GM19099 (cell line): ENCODE results near the gene IGFLR1.

Experiments
- POLR2A ChIP-seq: IDR thresholded peaks from 3 replicates; pipeline ENCODE4 v1.6.1; 2011; ENCODE audit warnings: low read depth; ENCODE audit not compliant: insufficient read length; ENCODE audit errors: extremely low read depth

Gene IGFLR1

GRCh38 chr19:35742121-35742724 is at the start of gene IGFLR1:
IGFLR1 (minus strand) TSS chr19:35742452; CDS start chr19:35741180, 1,272 bp downstream.
- TF ChIP-seq POLR2A: peak; percentile 74

- TF ChIP-seq POLR2A: no peak
Observed at GRCh38 chr19:35791814-35792279, 49.6 kb upstream of the IGFLR1 start.

GRCh38 chr19:35790981-35791813 is 48.9 kb upstream of the IGFLR1 start:
- no peak for TF ChIP-seq POLR2A

GRCh38 chr19:35789978-35790944 is 48.0 kb upstream of the IGFLR1 start:
- no peak for TF ChIP-seq POLR2A

GRCh38 chr19:35789195-35789977 is 47.1 kb upstream of the IGFLR1 start:
- TF ChIP-seq POLR2A: no peak

- TF ChIP-seq POLR2A: no peak
Observed at GRCh38 chr19:35788205-35788960, 46.1 kb upstream of the IGFLR1 start.

- TF ChIP-seq POLR2A: no peak
Observed at GRCh38 chr19:35787227-35787799, 45.1 kb upstream of the IGFLR1 start.

GRCh38 chr19:35786299-35787160 is 44.3 kb upstream of the IGFLR1 start:
- TF ChIP-seq POLR2A: no peak

- no peak for TF ChIP-seq POLR2A
Observed at GRCh38 chr19:35785339-35785627, 43.0 kb upstream of the IGFLR1 start.

GRCh38 chr19:35784503-35785338 is 42.5 kb upstream of the IGFLR1 start:
- no peak for TF ChIP-seq POLR2A
